ENCODE results near the gene CKAP4. TPM values are rescaled to one million over a fixed set of nuclear protein-coding genes. Genes with fewer than 3 reads are reported as not detected.
"Not testable (repeated sequence)": the region's sequence is repeated elsewhere in the genome, so short reads cannot be mapped to it uniquely, and the experiment has no call there.

CKAP4 gene
- 93.3 TPM for total RNA-seq
- polyA plus RNA-seq = 40.8 TPM

GRCh38 chr12:106247674-106248311 lies at the start of gene CKAP4:
Gene CKAP4 (minus strand): TSS chr12:106248020. CDS start chr12:106247851, 169 bp downstream.
- WGBS = under 1% methylated on average over 101 of the region's 102 CpGs
- no peak for DNase-seq (ENCODE audit: extremely low spot score)
- Histone ChIP-seq H3K27ac (ENCODE audit: low read depth) (peak within 1 kb of the TSS; percentile 95), H3K36me3 (ENCODE audit: insufficient read depth) (no peaks in the 10 kb centered on the region), H3K4me3 (ENCODE audit: low read depth, low read length) (peak within 1 kb of the TSS; percentile 76), H3K4me1 (ENCODE audit: insufficient read depth) (peaks cover 7% of the 10 kb centered on the region)

- no peak overlapping the region for H3K27ac ChIP-seq (ENCODE audit: low read depth)
- 85% methylated on average over 3 of the region's 3 CpGs for WGBS
- H3K4me3 ChIP-seq (ENCODE audit: low read depth, low read length) = no peak overlapping the region
- H3K36me3 ChIP-seq (ENCODE audit: insufficient read depth) = no peaks in the 10 kb centered on the region
- no peaks in the 10 kb centered on the region for H3K4me1 ChIP-seq (ENCODE audit: insufficient read depth)
- no peak for DNase-seq (ENCODE audit: extremely low spot score)
These were observed 49.3 kb upstream of the CKAP4 start for GRCh38 chr12:106297075-106297474.

GRCh38 chr12:106296179-106296877 lies 48.5 kb upstream of the CKAP4 start:
- DNase-seq (ENCODE audit: extremely low spot score) = no peak
- Histone ChIP-seq H3K4me1 (ENCODE audit: insufficient read depth) (no peaks in the 10 kb centered on the region), H3K36me3 (ENCODE audit: insufficient read depth) (no peaks in the 10 kb centered on the region), H3K27ac (ENCODE audit: low read depth) (no peak overlapping the region), H3K4me3 (ENCODE audit: low read depth, low read length) (no peak overlapping the region)
- WGBS = 80% methylated on average over 8 of the region's 8 CpGs

GRCh38 chr12:106292339-106292738 lies 44.5 kb upstream of the CKAP4 start:
- no peak overlapping the region for H3K4me3 ChIP-seq (ENCODE audit: low read depth, low read length)
- DNase-seq (ENCODE audit: extremely low spot score) = no peak
- no peaks in the 10 kb centered on the region for H3K36me3 ChIP-seq (ENCODE audit: insufficient read depth)
- H3K27ac ChIP-seq (ENCODE audit: low read depth) = no peak overlapping the region
- 95% methylated on average over 5 of the region's 5 CpGs for WGBS
- H3K4me1 ChIP-seq (ENCODE audit: insufficient read depth) = no peaks in the 10 kb centered on the region

GRCh38 chr12:106291342-106291741 lies 43.5 kb upstream of the CKAP4 start:
- 78% methylated on average over 5 of the region's 5 CpGs for WGBS
- H3K27ac ChIP-seq (ENCODE audit: low read depth) = no peak overlapping the region
- H3K36me3 ChIP-seq (ENCODE audit: insufficient read depth) = no peaks in the 10 kb centered on the region

GRCh38 chr12:106290666-106291065 lies 42.8 kb upstream of the CKAP4 start:
- Histone ChIP-seq H3K4me3 (ENCODE audit: low read depth, low read length) (no peak overlapping the region), H3K36me3 (ENCODE audit: insufficient read depth) (no peaks in the 10 kb centered on the region), H3K27ac (ENCODE audit: low read depth) (no peak overlapping the region), H3K4me1 (ENCODE audit: insufficient read depth) (no peaks in the 10 kb centered on the region)
- DNase-seq (ENCODE audit: extremely low spot score) = no peak
- 82% methylated on average over 2 of the region's 2 CpGs for WGBS

More at GRCh38 chr12:106291342-106291741, 43.5 kb upstream of the CKAP4 start:
- DNase-seq (ENCODE audit: extremely low spot score) = no peak
- H3K4me1 ChIP-seq (ENCODE audit: insufficient read depth) = no peaks in the 10 kb centered on the region
- no peak overlapping the region for H3K4me3 ChIP-seq (ENCODE audit: low read depth, low read length)

GRCh38 chr12:106289196-106289681 lies 41.4 kb upstream of the CKAP4 start:
- Histone ChIP-seq H3K36me3 (ENCODE audit: insufficient read depth) (no peaks in the 10 kb centered on the region), H3K27ac (ENCODE audit: low read depth) (no peak overlapping the region), H3K4me1 (ENCODE audit: insufficient read depth) (no peaks in the 10 kb centered on the region), H3K4me3 (ENCODE audit: low read depth, low read length) (no peak overlapping the region)
- 94% methylated on average over 1 of the region's 1 CpG for WGBS
- no peak for DNase-seq (ENCODE audit: extremely low spot score)

- no peak overlapping the region for H3K27ac ChIP-seq (ENCODE audit: low read depth)
- WGBS = 70% methylated on average over 9 of the region's 9 CpGs
These were observed 40.8 kb upstream of the CKAP4 start for GRCh38 chr12:106288494-106289195.

GRCh38 chr12:106288101-106288493 lies 40.3 kb upstream of the CKAP4 start:
- Histone ChIP-seq H3K36me3 (ENCODE audit: insufficient read depth) (no peaks in the 10 kb centered on the region), H3K4me1 (ENCODE audit: insufficient read depth) (no peaks in the 10 kb centered on the region), H3K27ac (ENCODE audit: low read depth) (no peak overlapping the region), H3K4me3 (ENCODE audit: low read depth, low read length) (no peak overlapping the region)
- DNase-seq (ENCODE audit: extremely low spot score) = no peak
- 85% methylated on average over 1 of the region's 1 CpG for WGBS

More at GRCh38 chr12:106288494-106289195, 40.8 kb upstream of the CKAP4 start:
- Histone ChIP-seq H3K4me3 (ENCODE audit: low read depth, low read length) (no peak overlapping the region), H3K36me3 (ENCODE audit: insufficient read depth) (no peaks in the 10 kb centered on the region), H3K4me1 (ENCODE audit: insufficient read depth) (no peaks in the 10 kb centered on the region)
- no peak for DNase-seq (ENCODE audit: extremely low spot score)

GRCh38 chr12:106287364-106287763 lies 39.5 kb upstream of the CKAP4 start:
- DNase-seq (ENCODE audit: extremely low spot score) = no peak
- 81% methylated on average over 1 of the region's 1 CpG for WGBS
- H3K4me1 ChIP-seq (ENCODE audit: insufficient read depth) = no peaks in the 10 kb centered on the region
- no peaks in the 10 kb centered on the region for H3K36me3 ChIP-seq (ENCODE audit: insufficient read depth)
- no peak overlapping the region for H3K27ac ChIP-seq (ENCODE audit: low read depth)
- no peak overlapping the region for H3K4me3 ChIP-seq (ENCODE audit: low read depth, low read length)

- H3K4me1 ChIP-seq (ENCODE audit: insufficient read depth); H3K4me3 ChIP-seq (ENCODE audit: low read depth, low read length); H3K27ac ChIP-seq (ENCODE audit: low read depth); DNase-seq (ENCODE audit: extremely low spot score); H3K36me3 ChIP-seq (ENCODE audit: insufficient read depth): not testable (repeated sequence)
- WGBS = 78% methylated on average over 14 of the region's 14 CpGs
These were observed 38.8 kb upstream of the CKAP4 start for GRCh38 chr12:106286576-106287162.

- no peak for DNase-seq (ENCODE audit: extremely low spot score)
- Histone ChIP-seq H3K27ac (ENCODE audit: low read depth) (no peak overlapping the region), H3K4me1 (ENCODE audit: insufficient read depth) (no peaks in the 10 kb centered on the region), H3K36me3 (ENCODE audit: insufficient read depth) (no peaks in the 10 kb centered on the region), H3K4me3 (ENCODE audit: low read depth, low read length) (no peak overlapping the region)
- 75% methylated on average over 4 of the region's 4 CpGs for WGBS
These were observed 38.2 kb upstream of the CKAP4 start for GRCh38 chr12:106285982-106286381.

GRCh38 chr12:106284358-106285105 lies 36.7 kb upstream of the CKAP4 start:
- H3K4me3 ChIP-seq (ENCODE audit: low read depth, low read length) = no peak overlapping the region
- no peak for DNase-seq (ENCODE audit: extremely low spot score)
- no peaks in the 10 kb centered on the region for H3K36me3 ChIP-seq (ENCODE audit: insufficient read depth)
- H3K27ac ChIP-seq (ENCODE audit: low read depth) = no peak overlapping the region
- no peaks in the 10 kb centered on the region for H3K4me1 ChIP-seq (ENCODE audit: insufficient read depth)
- 61% methylated on average over 10 of the region's 10 CpGs for WGBS

Measured in urinary bladder (tissue), 4 donors.